OCI-LY1 (cell line): ENCODE results near the gene RANBP10.

ENCODE experiments used
- H2AFZ ChIP-seq: fragments of 200-600 bp; sonication (generic), shearing (Covaris generic); 2 replicates; pipeline ENCODE4 v1.6.0; 2014; ENCODE audit warnings: antibody characterized with exemption, mild to moderate bottlenecking, low read length
- H3F3A ChIP-seq: fragments of 200-600 bp; sonication (generic), shearing (Covaris generic); 2 replicates; pipeline ENCODE4 v1.6.0; 2014; ENCODE audit warnings: mild to moderate bottlenecking, antibody characterized with exemption, low read length, moderate library complexity; ENCODE audit not compliant: insufficient read depth
- H3K27ac ChIP-seq: fragments of 200-600 bp; sonication (generic); 2 replicates; pipeline ENCODE4 v1.5.1; 2014; ENCODE audit warnings: low read length, mixed run types, mild to moderate bottlenecking, low read depth; ENCODE audit not compliant: poor library complexity, severe bottlenecking
- H3K27me3 ChIP-seq: fragments of 200-600 bp; sonication (generic); 2 replicates; pipeline ENCODE4 v1.6.0; 2014; ENCODE audit warnings: antibody characterized with exemption, mild to moderate bottlenecking, low read length, moderate library complexity; ENCODE audit not compliant: insufficient read depth
- H3K36me3 ChIP-seq: fragments of 200-600 bp; sonication (generic); 2 replicates; pipeline ENCODE4 v1.6.1; 2014; ENCODE audit warnings: mild to moderate bottlenecking, antibody characterized with exemption, low read length, moderate library complexity, mixed read lengths; ENCODE audit not compliant: insufficient read depth
- H3K4me1 ChIP-seq: fragments of 200-600 bp; sonication (generic); 2 replicates; pipeline ENCODE4 v1.5.1; 2014; ENCODE audit warnings: mild to moderate bottlenecking, low read length, moderate library complexity; ENCODE audit not compliant: insufficient read depth, severe bottlenecking
- H3K4me2 ChIP-seq: fragments of 200-600 bp; sonication (generic), shearing (Covaris generic); 2 replicates; pipeline ENCODE4 v1.6.1; 2014; ENCODE audit warnings: low read length
- H3K4me3 ChIP-seq: fragments of 200-600 bp; sonication (generic); 2 replicates; pipeline ENCODE4 v1.5.1; 2014; ENCODE audit warnings: low read length, low read depth, mild to moderate bottlenecking, mixed read lengths; ENCODE audit not compliant: poor library complexity, severe bottlenecking
- H3K79me2 ChIP-seq: fragments of 200-600 bp; shearing (Covaris generic); 2 replicates; pipeline ENCODE4 v1.6.1; 2016; ENCODE audit warnings: mixed run types, low read length, mixed read lengths; ENCODE audit not compliant: insufficient read depth
- H3K9ac ChIP-seq: fragments of 200-600 bp; sonication (generic), shearing (Covaris generic); 2 replicates; pipeline ENCODE4 v1.6.1; 2014; ENCODE audit warnings: mild to moderate bottlenecking, low read length, mixed read lengths
- H3K9me2 ChIP-seq: fragments of 200-600 bp; sonication (generic), shearing (Covaris generic); 2 replicates; pipeline ENCODE4 v1.6.1; 2014; ENCODE audit warnings: low read depth, mild to moderate bottlenecking, low read length, mixed read lengths
- H3K9me3 ChIP-seq: fragments of 200-600 bp; shearing (Covaris generic); 2 replicates; pipeline ENCODE4 v1.6.1; 2014; ENCODE audit warnings: low read length, mixed read lengths
- H4K20me1 ChIP-seq: fragments of 200-600 bp; sonication (generic), shearing (Covaris generic); 2 replicates; pipeline ENCODE4 v1.6.0; 2016; ENCODE audit warnings: mild to moderate bottlenecking, low read length; ENCODE audit not compliant: insufficient read depth
- EZH2 ChIP-seq: fragments of 200-600 bp; sonication (generic), shearing (Covaris generic); IDR thresholded peaks from 2 replicates; pipeline ENCODE4 v1.8.0; 2017; ENCODE audit warnings: borderline replicate concordance, mixed run types, mild to moderate bottlenecking, antibody characterized with exemption, low read length, moderate library complexity, mixed read lengths
- TF ChIP-seq, protein P1 (sequence below): fragments of 200-600 bp; sonication (generic), shearing (Covaris generic); IDR thresholded peaks from 2 replicates; pipeline ENCODE4 v1.5.1; 2017; ENCODE audit warnings: mild to moderate bottlenecking, antibody characterized with exemption, low read length, moderate library complexity, mixed read lengths

The RANBP10 gene

DNA sequence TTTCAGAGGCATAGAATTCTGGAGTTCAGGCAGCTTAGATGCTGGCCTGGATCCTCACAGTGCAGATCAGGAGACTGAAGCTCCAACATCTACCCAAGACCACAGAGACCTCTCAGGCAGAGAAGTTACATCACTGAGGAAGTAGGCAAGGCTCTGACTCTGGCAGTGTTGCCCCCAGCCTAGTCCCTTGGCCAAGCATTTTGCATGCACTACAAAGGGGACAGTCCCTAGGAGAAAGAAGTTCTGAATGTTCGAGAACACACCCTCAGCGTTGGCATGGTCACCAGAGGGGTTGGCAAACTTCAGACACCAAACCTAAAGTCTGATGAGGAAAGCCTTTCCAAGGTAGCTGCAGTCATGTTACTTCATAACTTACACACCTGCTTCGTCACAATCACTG is 2.5 kb downstream of the RANBP10 start:
- Histone ChIP-seq H3K4me1 (peaks cover 42% of the 10 kb centered on the region), H3K27me3 (no peaks in the 10 kb centered on the region), H3F3A (no peaks in the 10 kb centered on the region), H3K4me3 (no peak overlapping the region), H3K9me2 (no peaks in the 10 kb centered on the region), H3K27ac (no peak overlapping the region), H3K79me2 (peaks cover 24% of the 10 kb centered on the region), H3K9me3 (no peaks in the 10 kb centered on the region), H2AFZ (no peak overlapping the region), H4K20me1 (no peaks in the 10 kb centered on the region), H3K9ac (no peak overlapping the region), H3K36me3 (peaks cover 27% of the 10 kb centered on the region; the same call in 1 of the 2 replicates), H3K4me2 (no peak overlapping the region)
- TF ChIP-seq, protein P1, sequence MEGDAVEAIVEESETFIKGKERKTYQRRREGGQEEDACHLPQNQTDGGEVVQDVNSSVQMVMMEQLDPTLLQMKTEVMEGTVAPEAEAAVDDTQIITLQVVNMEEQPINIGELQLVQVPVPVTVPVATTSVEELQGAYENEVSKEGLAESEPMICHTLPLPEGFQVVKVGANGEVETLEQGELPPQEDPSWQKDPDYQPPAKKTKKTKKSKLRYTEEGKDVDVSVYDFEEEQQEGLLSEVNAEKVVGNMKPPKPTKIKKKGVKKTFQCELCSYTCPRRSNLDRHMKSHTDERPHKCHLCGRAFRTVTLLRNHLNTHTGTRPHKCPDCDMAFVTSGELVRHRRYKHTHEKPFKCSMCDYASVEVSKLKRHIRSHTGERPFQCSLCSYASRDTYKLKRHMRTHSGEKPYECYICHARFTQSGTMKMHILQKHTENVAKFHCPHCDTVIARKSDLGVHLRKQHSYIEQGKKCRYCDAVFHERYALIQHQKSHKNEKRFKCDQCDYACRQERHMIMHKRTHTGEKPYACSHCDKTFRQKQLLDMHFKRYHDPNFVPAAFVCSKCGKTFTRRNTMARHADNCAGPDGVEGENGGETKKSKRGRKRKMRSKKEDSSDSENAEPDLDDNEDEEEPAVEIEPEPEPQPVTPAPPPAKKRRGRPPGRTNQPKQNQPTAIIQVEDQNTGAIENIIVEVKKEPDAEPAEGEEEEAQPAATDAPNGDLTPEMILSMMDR = no peak
- TF ChIP-seq EZH2 = no peak

DNA sequence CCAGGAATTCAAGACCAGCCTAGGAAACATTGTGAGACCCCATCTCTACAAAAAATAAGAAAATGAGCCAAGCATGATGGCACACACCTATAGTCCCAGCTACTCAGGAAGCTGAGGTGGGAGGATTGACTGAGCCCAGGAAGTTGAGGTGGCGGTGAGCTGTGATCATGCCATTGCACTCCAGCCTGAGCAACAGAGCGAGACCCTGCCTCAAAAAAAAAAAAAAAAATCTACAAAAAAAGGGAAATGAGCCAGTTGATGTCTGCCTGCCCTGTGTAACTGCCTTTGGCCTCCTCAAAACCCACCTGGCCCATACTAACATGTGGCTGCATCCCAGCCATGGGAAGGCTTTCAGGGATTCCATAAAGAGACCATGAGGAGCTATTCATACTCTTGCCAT is 4.5 kb downstream of the RANBP10 start:
- Histone ChIP-seq H4K20me1 (no peaks in the 10 kb centered on the region), H3K9ac (no peak overlapping the region), H3K36me3 (peaks cover 37% of the 10 kb centered on the region; the same call in 1 of the 2 replicates), H2AFZ (no peak overlapping the region), H3K9me3 (no peaks in the 10 kb centered on the region), H3K27me3 (no peaks in the 10 kb centered on the region), H3K27ac (peak overlapping the region; percentile 49), H3K4me1 (peaks cover 34% of the 10 kb centered on the region), H3K4me3 (no peak overlapping the region), H3K9me2 (no peaks in the 10 kb centered on the region), H3F3A (no peaks in the 10 kb centered on the region), H3K4me2 (no peak overlapping the region), H3K79me2 (peaks cover 24% of the 10 kb centered on the region)
- no peak for TF ChIP-seq EZH2
- TF ChIP-seq, protein P1 = no peak

DNA sequence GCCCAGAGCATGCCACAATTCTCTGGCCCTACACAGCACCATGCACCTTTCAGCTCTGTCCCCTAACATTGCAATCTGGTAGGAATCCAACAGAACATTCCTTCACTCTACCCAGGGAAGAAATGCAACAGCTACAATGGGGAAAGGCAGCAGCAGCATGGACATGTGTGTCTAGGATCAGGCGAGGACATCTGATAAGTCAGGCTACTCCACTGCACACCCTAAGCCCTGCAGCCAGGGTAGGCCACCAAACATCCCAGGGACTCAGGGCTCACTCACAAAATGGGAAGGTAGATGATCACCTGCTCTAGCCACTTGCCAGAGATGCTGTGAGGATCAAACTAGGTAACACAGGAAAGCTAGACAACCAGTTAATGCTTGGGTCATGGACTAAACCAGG is 5.1 kb downstream of the RANBP10 start:
- peaks cover 43% of the 10 kb centered on the region; the same call in 1 of the 2 replicates for H3K36me3 ChIP-seq
- peaks cover 26% of the 10 kb centered on the region for H3K79me2 ChIP-seq
- no peaks in the 10 kb centered on the region for H4K20me1 ChIP-seq
- H3K27ac ChIP-seq = peak overlapping the region; percentile 49
- no peaks in the 10 kb centered on the region for H3K27me3 ChIP-seq
- no peak overlapping the region for H2AFZ ChIP-seq
- H3K4me1 ChIP-seq = peaks cover 34% of the 10 kb centered on the region
- H3K9me2 ChIP-seq = no peaks in the 10 kb centered on the region
- TF ChIP-seq, protein P1 = no peak
- no peak for TF ChIP-seq EZH2
- no peak overlapping the region for H3K4me3 ChIP-seq
- no peak overlapping the region for H3K9ac ChIP-seq
- H3K4me2 ChIP-seq = no peak overlapping the region
- H3F3A ChIP-seq = no peaks in the 10 kb centered on the region
- no peaks in the 10 kb centered on the region for H3K9me3 ChIP-seq
